ENCODE results near the gene PLXNA4. TPM values are rescaled to one million over a fixed set of nuclear protein-coding genes. Genes with fewer than 3 reads are reported as not detected.

The PLXNA4 gene
- polyA plus RNA-seq, 2 donors: 0.44 to 0.55 TPM

GRCh38 chr7:132116369-132116768, 459.9 kb downstream of the PLXNA4 start:
- 54 to 75% methylated on average over 3 of the region's 3 CpGs for WGBS, 2 donors
- Histone ChIP-seq H3K27me3 (ENCODE audit: control insufficient read depth in 1 of 2, insufficient read depth in 2 of 2, low read length in 2 of 2) (no peaks in the 10 kb centered on the region), H3K9me3 (ENCODE audit: control insufficient read depth in 2 of 2, insufficient read depth in 1 of 2, low read depth in 1 of 2, low read length in 1 of 2) (no peaks in the 10 kb centered on the region)

GRCh38 chr7:132115758-132116157, 460.5 kb downstream of the PLXNA4 start:
- H3K27me3 ChIP-seq (ENCODE audit: control insufficient read depth in 1 of 2, insufficient read depth in 2 of 2, low read length in 2 of 2): no peaks in the 10 kb centered on the region
- H3K27ac ChIP-seq (ENCODE audit: low read depth in 2 of 2, low read length in 1 of 2): no peak overlapping the region
- H3K36me3 ChIP-seq (ENCODE audit: control insufficient read depth in 2 of 2, insufficient read depth in 2 of 2, low read length in 1 of 2): no peaks in the 10 kb centered on the region
- H3K9me3 ChIP-seq (ENCODE audit: control insufficient read depth in 2 of 2, insufficient read depth in 1 of 2, low read depth in 1 of 2, low read length in 1 of 2): no peaks in the 10 kb centered on the region
- 92 to 95% methylated on average over 2 of the region's 2 CpGs for whole genome bisulfite sequencing, 2 donors
- H3K4me3 ChIP-seq (ENCODE audit: low read depth in 1 of 2, low read length in 2 of 2): no peak overlapping the region
- no peaks in the 10 kb centered on the region for H3K4me1 ChIP-seq (ENCODE audit: control insufficient read depth in 2 of 2, insufficient read depth in 2 of 2, low read length in 1 of 2)

More at GRCh38 chr7:132116369-132116768, 459.9 kb downstream of the PLXNA4 start:
- Histone ChIP-seq H3K4me1 (ENCODE audit: control insufficient read depth in 2 of 2, insufficient read depth in 2 of 2, low read length in 1 of 2) (no peaks in the 10 kb centered on the region), H3K36me3 (ENCODE audit: control insufficient read depth in 2 of 2, insufficient read depth in 2 of 2, low read length in 1 of 2) (no peaks in the 10 kb centered on the region), H3K4me3 (ENCODE audit: low read depth in 1 of 2, low read length in 2 of 2) (no peak overlapping the region), H3K27ac (ENCODE audit: low read depth in 2 of 2, low read length in 1 of 2) (no peak overlapping the region)

- no peak overlapping the region for H3K4me3 ChIP-seq (ENCODE audit: low read depth in 1 of 2, low read length in 2 of 2)
- WGBS, 2 donors: 93 to 95% methylated on average over 4 of the region's 4 CpGs
- H3K36me3 ChIP-seq (ENCODE audit: control insufficient read depth in 2 of 2, insufficient read depth in 2 of 2, low read length in 1 of 2): no peaks in the 10 kb centered on the region
- no peak overlapping the region for H3K27ac ChIP-seq (ENCODE audit: low read depth in 2 of 2, low read length in 1 of 2)
- no peaks in the 10 kb centered on the region for H3K9me3 ChIP-seq (ENCODE audit: control insufficient read depth in 2 of 2, insufficient read depth in 1 of 2, low read depth in 1 of 2, low read length in 1 of 2)
- H3K27me3 ChIP-seq (ENCODE audit: control insufficient read depth in 1 of 2, insufficient read depth in 2 of 2, low read length in 2 of 2): no peaks in the 10 kb centered on the region
- no peaks in the 10 kb centered on the region for H3K4me1 ChIP-seq (ENCODE audit: control insufficient read depth in 2 of 2, insufficient read depth in 2 of 2, low read length in 1 of 2)
Observed at GRCh38 chr7:132115028-132115427, 461.2 kb downstream of the PLXNA4 start.

GRCh38 chr7:132114411-132114810, 461.9 kb downstream of the PLXNA4 start:
- no peaks in the 10 kb centered on the region for H3K36me3 ChIP-seq (ENCODE audit: control insufficient read depth in 2 of 2, insufficient read depth in 2 of 2, low read length in 1 of 2)
- no peaks in the 10 kb centered on the region for H3K27me3 ChIP-seq (ENCODE audit: control insufficient read depth in 1 of 2, insufficient read depth in 2 of 2, low read length in 2 of 2)
- 90 to 91% methylated on average over 9 of the region's 9 CpGs for WGBS, 2 donors
- H3K4me3 ChIP-seq (ENCODE audit: low read depth in 1 of 2, low read length in 2 of 2): no peak overlapping the region
- no peaks in the 10 kb centered on the region for H3K9me3 ChIP-seq (ENCODE audit: control insufficient read depth in 2 of 2, insufficient read depth in 1 of 2, low read depth in 1 of 2, low read length in 1 of 2)
- no peaks in the 10 kb centered on the region for H3K4me1 ChIP-seq (ENCODE audit: control insufficient read depth in 2 of 2, insufficient read depth in 2 of 2, low read length in 1 of 2)
- no peak overlapping the region for H3K27ac ChIP-seq (ENCODE audit: low read depth in 2 of 2, low read length in 1 of 2)

- Histone ChIP-seq H3K36me3 (ENCODE audit: control insufficient read depth in 2 of 2, insufficient read depth in 2 of 2, low read length in 1 of 2) (no peaks in the 10 kb centered on the region), H3K4me3 (ENCODE audit: low read depth in 1 of 2, low read length in 2 of 2) (no peak overlapping the region), H3K9me3 (ENCODE audit: control insufficient read depth in 2 of 2, insufficient read depth in 1 of 2, low read depth in 1 of 2, low read length in 1 of 2) (no peaks in the 10 kb centered on the region), H3K4me1 (ENCODE audit: control insufficient read depth in 2 of 2, insufficient read depth in 2 of 2, low read length in 1 of 2) (no peaks in the 10 kb centered on the region), H3K27ac (ENCODE audit: low read depth in 2 of 2, low read length in 1 of 2) (no peak overlapping the region), H3K27me3 (ENCODE audit: control insufficient read depth in 1 of 2, insufficient read depth in 2 of 2, low read length in 2 of 2) (no peaks in the 10 kb centered on the region)
- WGBS, 2 donors: 80 to 83% methylated on average over 21 of the region's 21 CpGs
Observed at GRCh38 chr7:132113536-132114371, 462.5 kb downstream of the PLXNA4 start.

- no peak overlapping the region for H3K27ac ChIP-seq (ENCODE audit: low read depth in 2 of 2, low read length in 1 of 2)
- 58 to 60% methylated on average over 4 of the region's 4 CpGs for WGBS, 2 donors
- no peaks in the 10 kb centered on the region for H3K27me3 ChIP-seq (ENCODE audit: control insufficient read depth in 1 of 2, insufficient read depth in 2 of 2, low read length in 2 of 2)
- H3K4me1 ChIP-seq (ENCODE audit: control insufficient read depth in 2 of 2, insufficient read depth in 2 of 2, low read length in 1 of 2): no peaks in the 10 kb centered on the region
- H3K36me3 ChIP-seq (ENCODE audit: control insufficient read depth in 2 of 2, insufficient read depth in 2 of 2, low read length in 1 of 2): no peaks in the 10 kb centered on the region
- no peak overlapping the region for H3K4me3 ChIP-seq (ENCODE audit: low read depth in 1 of 2, low read length in 2 of 2)
- H3K9me3 ChIP-seq (ENCODE audit: control insufficient read depth in 2 of 2, insufficient read depth in 1 of 2, low read depth in 1 of 2, low read length in 1 of 2): no peaks in the 10 kb centered on the region
Observed at GRCh38 chr7:132112657-132113056, 463.6 kb downstream of the PLXNA4 start.

- H3K4me3 ChIP-seq (ENCODE audit: low read depth in 1 of 2, low read length in 2 of 2): no peak overlapping the region
- WGBS, 2 donors: 75 to 84% methylated on average over 2 of the region's 2 CpGs
- H3K27me3 ChIP-seq (ENCODE audit: control insufficient read depth in 1 of 2, insufficient read depth in 2 of 2, low read length in 2 of 2): no peaks in the 10 kb centered on the region
- no peak overlapping the region for H3K27ac ChIP-seq (ENCODE audit: low read depth in 2 of 2, low read length in 1 of 2)
- H3K9me3 ChIP-seq (ENCODE audit: control insufficient read depth in 2 of 2, insufficient read depth in 1 of 2, low read depth in 1 of 2, low read length in 1 of 2): no peaks in the 10 kb centered on the region
- H3K4me1 ChIP-seq (ENCODE audit: control insufficient read depth in 2 of 2, insufficient read depth in 2 of 2, low read length in 1 of 2): no peaks in the 10 kb centered on the region
- H3K36me3 ChIP-seq (ENCODE audit: control insufficient read depth in 2 of 2, insufficient read depth in 2 of 2, low read length in 1 of 2): no peaks in the 10 kb centered on the region
Observed at GRCh38 chr7:132112106-132112505, 464.2 kb downstream of the PLXNA4 start.

GRCh38 chr7:132110692-132111091, 465.6 kb downstream of the PLXNA4 start:
- Histone ChIP-seq H3K27me3 (ENCODE audit: control insufficient read depth in 1 of 2, insufficient read depth in 2 of 2, low read length in 2 of 2) (no peaks in the 10 kb centered on the region), H3K4me3 (ENCODE audit: low read depth in 1 of 2, low read length in 2 of 2) (no peak overlapping the region), H3K9me3 (ENCODE audit: control insufficient read depth in 2 of 2, insufficient read depth in 1 of 2, low read depth in 1 of 2, low read length in 1 of 2) (no peaks in the 10 kb centered on the region), H3K27ac (ENCODE audit: low read depth in 2 of 2, low read length in 1 of 2) (no peak overlapping the region), H3K4me1 (ENCODE audit: control insufficient read depth in 2 of 2, insufficient read depth in 2 of 2, low read length in 1 of 2) (no peaks in the 10 kb centered on the region), H3K36me3 (ENCODE audit: control insufficient read depth in 2 of 2, insufficient read depth in 2 of 2, low read length in 1 of 2) (no peaks in the 10 kb centered on the region)
- 68 to 71% methylated on average over 3 of the region's 3 CpGs for WGBS, 2 donors

GRCh38 chr7:132109769-132110168, 466.5 kb downstream of the PLXNA4 start:
- no peaks in the 10 kb centered on the region for H3K27me3 ChIP-seq (ENCODE audit: control insufficient read depth in 1 of 2, insufficient read depth in 2 of 2, low read length in 2 of 2)
- H3K4me1 ChIP-seq (ENCODE audit: control insufficient read depth in 2 of 2, insufficient read depth in 2 of 2, low read length in 1 of 2): no peaks in the 10 kb centered on the region
- 88 to 95% methylated on average over 1 of the region's 1 CpG for WGBS, 2 donors
- H3K36me3 ChIP-seq (ENCODE audit: control insufficient read depth in 2 of 2, insufficient read depth in 2 of 2, low read length in 1 of 2): no peaks in the 10 kb centered on the region
- H3K4me3 ChIP-seq (ENCODE audit: low read depth in 1 of 2, low read length in 2 of 2): no peak overlapping the region
- H3K9me3 ChIP-seq (ENCODE audit: control insufficient read depth in 2 of 2, insufficient read depth in 1 of 2, low read depth in 1 of 2, low read length in 1 of 2): no peaks in the 10 kb centered on the region
- H3K27ac ChIP-seq (ENCODE audit: low read depth in 2 of 2, low read length in 1 of 2): no peak overlapping the region

- Histone ChIP-seq H3K4me1 (ENCODE audit: control insufficient read depth in 2 of 2, insufficient read depth in 2 of 2, low read length in 1 of 2) (no peaks in the 10 kb centered on the region), H3K9me3 (ENCODE audit: control insufficient read depth in 2 of 2, insufficient read depth in 1 of 2, low read depth in 1 of 2, low read length in 1 of 2) (no peaks in the 10 kb centered on the region), H3K36me3 (ENCODE audit: control insufficient read depth in 2 of 2, insufficient read depth in 2 of 2, low read length in 1 of 2) (no peaks in the 10 kb centered on the region), H3K27ac (ENCODE audit: low read depth in 2 of 2, low read length in 1 of 2) (no peak overlapping the region), H3K4me3 (ENCODE audit: low read depth in 1 of 2, low read length in 2 of 2) (no peak overlapping the region), H3K27me3 (ENCODE audit: control insufficient read depth in 1 of 2, insufficient read depth in 2 of 2, low read length in 2 of 2) (no peaks in the 10 kb centered on the region)
- 53 to 69% methylated on average over 4 of the region's 4 CpGs for WGBS, 2 donors
Observed at GRCh38 chr7:132108563-132108962, 467.7 kb downstream of the PLXNA4 start.

All from esophagus (tissue), 2 donors.